Smooth muscle cell (in vitro differentiated cells): ENCODE results near the gene ITPR1. TPM values are rescaled to one million over a fixed set of nuclear protein-coding genes. Genes with fewer than 3 reads are reported as not detected.

Source experiments
- DNase-seq: peaks from one replicate; lab custom pipeline; 2025; ENCODE audit not compliant: unreplicated experiment; lab: John Stamatoyannopoulos, UW
- H2AFZ ChIP-seq: fragments of 200-600 bp; sonication (generic); 2 replicates; pipeline ENCODE4 v1.6.0; 2016; ENCODE audit warnings: antibody characterized with exemption, low read depth, mild to moderate bottlenecking
- H3F3A ChIP-seq: fragments of 200-600 bp; sonication (generic); 2 replicates; pipeline ENCODE4 v1.6.0; 2017; ENCODE audit warnings: antibody characterized with exemption, low read depth
- H3K27ac ChIP-seq: fragments of 200-600 bp; sonication (generic); 2 replicates; pipeline ENCODE4 v1.5.1; 2016; ENCODE audit warnings: low read depth, mild to moderate bottlenecking
- H3K27me3 ChIP-seq: fragments of 200-600 bp; sonication (generic); 2 replicates; pipeline ENCODE4 v1.6.1; 2016; ENCODE audit warnings: low read depth, mild to moderate bottlenecking
- H3K36me3 ChIP-seq: fragments of 200-600 bp; sonication (generic); 2 replicates; pipeline ENCODE4 v1.5.1; 2016; ENCODE audit warnings: low read depth
- H3K4me1 ChIP-seq: fragments of 200-600 bp; sonication (generic); 2 replicates; pipeline ENCODE4 v1.5.1; 2016; ENCODE audit warnings: low read depth
- H3K4me2 ChIP-seq: fragments of 200-600 bp; sonication (generic); 2 replicates; pipeline ENCODE4 v1.6.0; 2016; ENCODE audit warnings: mild to moderate bottlenecking
- H3K4me3 ChIP-seq: fragments of 200-600 bp; sonication (generic); 2 replicates; pipeline ENCODE4 v1.5.1; 2016; ENCODE audit warnings: mild to moderate bottlenecking
- H3K79me2 ChIP-seq: fragments of 200-600 bp; sonication (generic); 2 replicates; pipeline ENCODE4 v1.6.0; 2016; ENCODE audit warnings: low read depth, mild to moderate bottlenecking
- H3K9ac ChIP-seq: fragments of 200-600 bp; sonication (generic); 2 replicates; pipeline ENCODE4 v1.6.0; 2016; ENCODE audit warnings: low read depth
- H3K9me3 ChIP-seq: fragments of 200-600 bp; sonication (generic); replicated peaks from 2 replicates; pipeline ENCODE4 v1.5.1; 2016; ENCODE audit warnings: low read depth
- H4K20me1 ChIP-seq: fragments of 200-600 bp; sonication (generic); 2 replicates; pipeline ENCODE4 v1.6.0; 2016; ENCODE audit warnings: low read depth
- CTCF ChIP-seq: fragments of 200-600 bp; sonication (generic); IDR thresholded peaks from 2 replicates; pipeline ENCODE4 v1.5.1; 2017; ENCODE audit warnings: borderline replicate concordance, mild to moderate bottlenecking, antibody characterized with exemption; ENCODE audit not compliant: insufficient read depth, poor library complexity, severe bottlenecking
- WGBS: methylation state at CpG from one replicate; pipeline ENCODE4 v1.1.7; 2016; ENCODE audit warnings: low lambda C conversion rate; 5-methylcytosine and 5-hydroxymethylcytosine counted together
- polyA plus RNA-seq: library from polyadenylated mRNA; unstranded; fragments of >200 nt; fragmentation: Nextera tagmentation; extraction: Ambion mirVana; gene quantifications from 2 replicates; pipeline ENCODE4 v1.2.1, GENCODE V29; 2016
- total RNA-seq: library from RNA; depleted of rRNA; stranded (reverse); fragments of >200 nt; gene quantifications from 2 replicates; pipeline ENCODE4 v1.2.3, GENCODE V29; 2014

Gene ITPR1
- total and polyA plus RNA-seq, 2 experiments from 2014 or later, result 16.4 to 28.6 TPM

- 93% methylated on average over 2 of the region's 2 CpGs for WGBS
Observed at GRCh38 chr3:4472766-4473165, 20.4 kb upstream of the ITPR1 start.

GRCh38 chr3:4474683-4475490 lies 18.3 kb upstream of the ITPR1 start:
- 81% methylated on average over 7 of the region's 7 CpGs for WGBS
- no peak for DNase-seq
- no peak for TF ChIP-seq CTCF

More at GRCh38 chr3:4472766-4473165, 20.4 kb upstream of the ITPR1 start:
- Histone ChIP-seq H3K9ac (no peak overlapping the region), H3K4me2 (no peak overlapping the region), H3K79me2 (no peaks in the 10 kb centered on the region), H3K9me3 (no peaks in the 10 kb centered on the region), H3K4me1 (no peaks in the 10 kb centered on the region), H3K27me3 (peaks cover 32% of the 10 kb centered on the region), H3K4me3 (no peak overlapping the region), H3K27ac (no peak overlapping the region), H3F3A (no peaks in the 10 kb centered on the region), H2AFZ (no peak overlapping the region), H3K36me3 (no peaks in the 10 kb centered on the region), H4K20me1 (no peaks in the 10 kb centered on the region)
- no peak for DNase-seq
- TF ChIP-seq CTCF, result no peak

GRCh38 chr3:4475804-4476203 lies 17.3 kb upstream of the ITPR1 start:
- Histone ChIP-seq H3K9ac (no peak overlapping the region), H2AFZ (no peak overlapping the region), H3K27ac (no peak overlapping the region), H4K20me1 (no peaks in the 10 kb centered on the region), H3K36me3 (no peaks in the 10 kb centered on the region), H3F3A (no peaks in the 10 kb centered on the region), H3K4me3 (no peak overlapping the region), H3K9me3 (no peaks in the 10 kb centered on the region), H3K27me3 (peaks cover 32% of the 10 kb centered on the region), H3K4me2 (no peak overlapping the region), H3K79me2 (no peaks in the 10 kb centered on the region), H3K4me1 (no peaks in the 10 kb centered on the region)
- no peak for TF ChIP-seq CTCF
- no peak for DNase-seq

More at GRCh38 chr3:4474683-4475490, 18.3 kb upstream of the ITPR1 start:
- H3K27ac ChIP-seq, result no peak overlapping the region
- no peaks in the 10 kb centered on the region for H3K4me1 ChIP-seq
- no peak overlapping the region for H3K4me2 ChIP-seq
- H3K4me3 ChIP-seq, result no peak overlapping the region
- H3F3A ChIP-seq, result no peaks in the 10 kb centered on the region
- H2AFZ ChIP-seq, result no peak overlapping the region
- H3K27me3 ChIP-seq, result peaks cover 32% of the 10 kb centered on the region
- H3K9me3 ChIP-seq, result no peaks in the 10 kb centered on the region
- no peaks in the 10 kb centered on the region for H3K79me2 ChIP-seq
- no peaks in the 10 kb centered on the region for H4K20me1 ChIP-seq
- H3K36me3 ChIP-seq, result no peaks in the 10 kb centered on the region
- H3K9ac ChIP-seq, result no peak overlapping the region

GRCh38 chr3:4476496-4476895 lies 16.7 kb upstream of the ITPR1 start:
- Histone ChIP-seq H3K9me3 (no peaks in the 10 kb centered on the region), H3K4me3 (no peak overlapping the region), H3K9ac (no peak overlapping the region), H3K4me1 (no peaks in the 10 kb centered on the region), H3K4me2 (no peak overlapping the region), H3K27ac (no peak overlapping the region), H3K79me2 (no peaks in the 10 kb centered on the region), H3K27me3 (peaks cover 32% of the 10 kb centered on the region), H3K36me3 (no peaks in the 10 kb centered on the region), H4K20me1 (no peaks in the 10 kb centered on the region), H2AFZ (no peak overlapping the region), H3F3A (no peaks in the 10 kb centered on the region)
- WGBS, result 73% methylated on average over 1 of the region's 1 CpG
- DNase-seq, result no peak
- TF ChIP-seq CTCF, result no peak
